SK-N-SH (cell line): ENCODE measurements around the gene RGPD3. TPM values are rescaled to one million over a fixed set of nuclear protein-coding genes. Genes with fewer than 3 reads are reported as not detected.
"Not testable (repeated sequence)": the region's sequence is repeated elsewhere in the genome, so short reads cannot be mapped to it uniquely, and the experiment has no call there.

ENCODE experiments used
- CTCF ChIA-PET: fragments of 300-600, 350-600 bp; formaldehyde crosslinking; extraction: SDS; loops from one replicate; lab custom pipeline; 2021; lab: Yijun Ruan, JAX
- POLR2A ChIA-PET: fragments of 350-600 bp; sonication (Branson Sonifier 250); formaldehyde crosslinking; extraction: SDS; loops from one replicate; lab custom pipeline; 2020; ENCODE audit warnings: antibody characterized with exemption, inconsistent platforms; lab: Yijun Ruan, JAX
- DNase-seq: peaks from one replicate; pipeline ENCODE4 v3.0.0; 2012
- H2AFZ ChIP-seq: fragments of 200-600 bp; sonication (generic); 2 replicates; pipeline ENCODE4 v1.8.1; 2016; ENCODE audit warnings: antibody characterized with exemption, mild to moderate bottlenecking, low read depth
- H3F3A ChIP-seq: fragments of 200-600 bp; sonication (generic); replicated peaks from 2 replicates; pipeline ENCODE3; 2016; ENCODE audit warnings: antibody characterized with exemption, mild to moderate bottlenecking; ENCODE audit not compliant: insufficient read depth
- H3K27ac ChIP-seq, 2 experiments: fragments of 200-500 bp in 1 of 2; fragments of 200-600 bp in 1 of 2; sonication (Bioruptor generic) in 1 of 2; sonication (generic), shearing (Covaris generic) in 1 of 2; 2 replicates each; pipeline versions ENCODE4 v1.5.1 to v1.6.1; 2014 to 2016; ENCODE audit warnings: low read depth in 2 of 2, inconsistent platforms in 1 of 2, low read length in 1 of 2, mild to moderate bottlenecking in 1 of 2, mixed read lengths in 1 of 2
- H3K27me3 ChIP-seq: fragments of 200-600 bp; sonication (generic), shearing (Covaris generic); 2 replicates; pipeline ENCODE4 v1.6.1; 2016; ENCODE audit warnings: mixed run types; ENCODE audit not compliant: insufficient read depth
- H3K36me3 ChIP-seq, 2 experiments: fragments of 200-500 bp in 1 of 2; fragments of 200-600 bp in 1 of 2; sonication (Bioruptor generic) in 1 of 2; sonication (generic) in 1 of 2; replicated peaks in 1 of 2; 2 replicates each; pipeline versions ENCODE3 to v1.5.1; 2014 to 2016; ENCODE audit warnings: low read length in 1 of 2, mild to moderate bottlenecking in 1 of 2; ENCODE audit not compliant: insufficient read depth in 2 of 2, control insufficient read depth in 1 of 2
- H3K4me1 ChIP-seq, 2 experiments: fragments of 200-500 bp in 1 of 2; fragments of 200-600 bp in 1 of 2; sonication (Bioruptor generic) in 1 of 2; sonication (generic), shearing (Covaris generic) in 1 of 2; 2 replicates each; pipeline versions ENCODE4 v1.5.1 to v1.6.1; 2014 to 2016; ENCODE audit warnings: low read depth in 1 of 2, low read length in 1 of 2, mixed run types in 1 of 2; ENCODE audit not compliant: insufficient read depth in 2 of 2, control insufficient read depth in 1 of 2
- H3K4me2 ChIP-seq: fragments of 200-600 bp; sonication (generic), shearing (Covaris generic); 2 replicates; pipeline ENCODE4 v1.6.1; 2017; ENCODE audit warnings: mixed run types
- H3K4me3 ChIP-seq, 2 experiments: fragments of 200-500 bp in 1 of 2; fragments of 200-600 bp in 1 of 2; sonication (Bioruptor generic) in 1 of 2; sonication (generic), shearing (Covaris generic) in 1 of 2; 2 replicates each; pipeline versions ENCODE4 v1.5.1 to v1.8.1; 2014 to 2016; ENCODE audit warnings: low read depth in 2 of 2, inconsistent platforms in 1 of 2, low read length in 1 of 2, mild to moderate bottlenecking in 1 of 2, mixed read lengths in 1 of 2, moderate library complexity in 1 of 2
- H3K79me2 ChIP-seq: fragments of 200-600 bp; sonication (generic); 2 replicates; pipeline ENCODE4 v1.8.1; 2017; ENCODE audit warnings: mild to moderate bottlenecking; ENCODE audit not compliant: insufficient read depth
- H3K9ac ChIP-seq: fragments of 200-600 bp; sonication (generic); 2 replicates; pipeline ENCODE4 v1.6.1; 2017; ENCODE audit warnings: mixed run types
- H3K9me2 ChIP-seq: fragments of 200-600 bp; sonication (generic); 2 replicates; pipeline ENCODE4 v1.6.1; 2017; ENCODE audit warnings: mixed run types
- H3K9me3 ChIP-seq: fragments of 200-600 bp; sonication (generic); 2 replicates; pipeline ENCODE4 v1.6.1; 2017; ENCODE audit warnings: mixed run types, mild to moderate bottlenecking, moderate library complexity
- H4K20me1 ChIP-seq: fragments of 200-600 bp; sonication (generic); 2 replicates; pipeline ENCODE4 v1.6.1; 2017; ENCODE audit warnings: mild to moderate bottlenecking, mixed run types; ENCODE audit not compliant: insufficient read depth
- WGBS: methylation state at CpG from one replicate; pipeline ENCODE4 v1.1.6; 2017; ENCODE audit warnings: low lambda C conversion rate; 5-methylcytosine and 5-hydroxymethylcytosine counted together
- polyA plus RNA-seq, 3 experiments: library from polyadenylated mRNA; depleted of rRNA; stranded (reverse); fragments of >200 nt; gene quantifications; 2 replicates each; pipeline ENCODE4 v1.2.3, GENCODE V29; 2012

Gene RGPD3
- polyA plus RNA-seq, 1 of the 3 experiments (the other 2 are of a cell fraction) = 0.05 TPM

- H3K9me3 ChIP-seq, H3F3A ChIP-seq, H3K9me2 ChIP-seq, H2AFZ ChIP-seq, CTCF ChIA-PET, H3K4me3 ChIP-seq, H3K4me2 ChIP-seq, H3K36me3 ChIP-seq, H4K20me1 ChIP-seq, H3K4me1 ChIP-seq, H3K27ac ChIP-seq, H3K9ac ChIP-seq, H3K79me2 ChIP-seq, DNase-seq, POLR2A ChIA-PET, H3K27me3 ChIP-seq: not testable (repeated sequence)
- 27% methylated on average over 5 of the region's 6 CpGs for WGBS
Measured at GRCh38 chr2:106489701-106490100, 21.5 kb upstream of the RGPD3 start.

- H3K79me2 ChIP-seq, H3K9me2 ChIP-seq, H2AFZ ChIP-seq, H3K27ac ChIP-seq, H3F3A ChIP-seq, H3K27me3 ChIP-seq, H3K36me3 ChIP-seq, DNase-seq, H4K20me1 ChIP-seq, POLR2A ChIA-PET, H3K9me3 ChIP-seq, H3K4me1 ChIP-seq, H3K9ac ChIP-seq, H3K4me3 ChIP-seq, H3K4me2 ChIP-seq, CTCF ChIA-PET: not testable (repeated sequence)
- WGBS = 78% methylated on average over 12 of the region's 44 CpGs
Measured at GRCh38 chr2:106487386-106488191, 19.4 kb upstream of the RGPD3 start.

GRCh38 chr2:106486551-106487385 lies 18.6 kb upstream of the RGPD3 start, which contains the start of gene CD8B2:
Gene CD8B2, plus strand, starts transcription at chr2:106487364. Its CDS starts 63 bp downstream, at chr2:106487427.
- H3K9me3 ChIP-seq, H3K9ac ChIP-seq, H4K20me1 ChIP-seq, H2AFZ ChIP-seq, H3K9me2 ChIP-seq, H3K36me3 ChIP-seq, H3K4me1 ChIP-seq, H3K79me2 ChIP-seq, POLR2A ChIA-PET, DNase-seq, H3F3A ChIP-seq, CTCF ChIA-PET, H3K4me3 ChIP-seq, H3K27ac ChIP-seq, H3K27me3 ChIP-seq, H3K4me2 ChIP-seq: not testable (repeated sequence)
- WGBS = no CpG with 5 or more reads among the region's 39 CpGs

- H3K4me3 ChIP-seq, H2AFZ ChIP-seq, H4K20me1 ChIP-seq, CTCF ChIA-PET, H3K4me2 ChIP-seq, DNase-seq, H3K9me2 ChIP-seq, POLR2A ChIA-PET, H3K79me2 ChIP-seq, H3K36me3 ChIP-seq, H3K27ac ChIP-seq, H3F3A ChIP-seq, H3K4me1 ChIP-seq, H3K9ac ChIP-seq, H3K9me3 ChIP-seq, H3K27me3 ChIP-seq: not testable (repeated sequence)
- 0% methylated on average over 1 of the region's 1 CpG for whole genome bisulfite sequencing
Measured at GRCh38 chr2:106479563-106479962, 11.3 kb upstream of the RGPD3 start.

- H3K27ac ChIP-seq, H3K9me3 ChIP-seq, H3F3A ChIP-seq, H4K20me1 ChIP-seq, CTCF ChIA-PET, H3K4me3 ChIP-seq, H3K4me1 ChIP-seq, H3K9me2 ChIP-seq, H3K27me3 ChIP-seq, DNase-seq, H3K9ac ChIP-seq, H3K36me3 ChIP-seq, POLR2A ChIA-PET, H3K4me2 ChIP-seq, H2AFZ ChIP-seq, H3K79me2 ChIP-seq: not testable (repeated sequence)
- WGBS = 43% methylated on average over 1 of the region's 4 CpGs
Measured at GRCh38 chr2:106477647-106478046, 9.4 kb upstream of the RGPD3 start.
